ENCODE measurements around the gene BLOC1S5. TPM values are rescaled to one million over a fixed set of nuclear protein-coding genes. Genes with fewer than 3 reads are reported as not detected.
A peak's percentile ranks its signal among the peaks of the same experiment; 100 is the strongest.

The BLOC1S5 gene
- total RNA-seq, 4 donors from 2014 or later, result 8.3 to 13.1 (median 10.5) TPM

- DNase-seq (ENCODE audit: low spot score) (no peak), ATAC-seq (ENCODE audit: low FRiP score) (no peak)
- TF ChIP-seq CTCF (IDR thresholded peaks at IDR 0.05), result no peak
Measured at GRCh38 chr6:7979831-7980230, 84.4 kb downstream of the BLOC1S5 start.

GRCh38 chr6:7978736-7979135 is 85.5 kb downstream of the BLOC1S5 start:
- no peak for DNase-seq (ENCODE audit: low spot score)
- no peak for TF ChIP-seq CTCF (IDR thresholded peaks at IDR 0.05)
- ATAC-seq (ENCODE audit: low FRiP score), result no peak

- ATAC-seq (ENCODE audit: low FRiP score), result no peak
- DNase-seq (ENCODE audit: low spot score), result no peak
- TF ChIP-seq CTCF (IDR thresholded peaks at IDR 0.05), result no peak
Measured at GRCh38 chr6:7976485-7977056, 87.6 kb downstream of the BLOC1S5 start.

- no peak for ATAC-seq (ENCODE audit: low FRiP score)
- no peak for DNase-seq (ENCODE audit: low spot score)
- no peak for TF ChIP-seq CTCF (IDR thresholded peaks at IDR 0.05)
Measured at GRCh38 chr6:7975764-7976146, 88.4 kb downstream of the BLOC1S5 start.

- no peak for TF ChIP-seq CTCF (IDR thresholded peaks at IDR 0.05)
- peak; percentile 96 for ATAC-seq (ENCODE audit: low FRiP score)
- DNase-seq (ENCODE audit: low spot score), result peak; percentile 45
Measured at GRCh38 chr6:7974938-7975763, 89.0 kb downstream of the BLOC1S5 start.

- DNase-seq (ENCODE audit: low spot score) (no peak), ATAC-seq (ENCODE audit: low FRiP score) (no peak)
- TF ChIP-seq CTCF (IDR thresholded peaks at IDR 0.05), result no peak
Measured at GRCh38 chr6:7974565-7974937, 89.6 kb downstream of the BLOC1S5 start.

GRCh38 chr6:7973584-7973983 is 90.6 kb downstream of the BLOC1S5 start:
- ATAC-seq (ENCODE audit: low FRiP score) (no peak), DNase-seq (ENCODE audit: low spot score) (no peak)
- no peak for TF ChIP-seq CTCF (IDR thresholded peaks at IDR 0.05)
